ENCODE results near the gene DSG4. TPM values are rescaled to one million over a fixed set of nuclear protein-coding genes. Genes with fewer than 3 reads are reported as not detected.

DSG4 gene
- total RNA-seq, 2 donors from 2014 or later = not detected

DNA sequence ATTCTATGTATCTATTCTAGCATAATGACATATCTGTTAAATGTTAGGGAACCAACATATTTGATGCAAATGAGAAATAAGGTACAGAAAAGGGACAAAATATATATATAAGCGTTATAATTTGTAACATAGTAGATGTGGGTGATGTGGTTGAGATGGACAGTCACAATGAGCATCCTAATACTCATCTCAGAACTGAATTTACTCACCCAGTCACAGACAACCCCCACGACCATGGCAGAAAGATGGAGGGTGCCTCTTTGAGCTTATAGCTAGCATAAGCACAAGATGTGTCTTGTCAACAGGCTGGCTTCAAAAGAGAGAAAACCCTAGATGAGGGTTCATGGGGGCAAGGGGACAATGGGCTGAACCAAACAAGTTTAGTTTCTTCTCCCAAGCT lies 61.8 kb downstream of the DSG4 start:
- no peak overlapping the region for H3K27ac Mint-ChIP-seq

GRCh38 chr18:31439807-31440325 lies 63.3 kb downstream of the DSG4 start:
- no peak overlapping the region for H3K4me3 ChIP-seq (ENCODE audit: low read length)
- H3K9me3 ChIP-seq (ENCODE audit: control insufficient read depth, low read length) = no peaks in the 10 kb centered on the region
- no peak for TF ChIP-seq CTCF (conservative IDR thresholded peaks at IDR 0.05)
- no peak overlapping the region for H3K27ac ChIP-seq (ENCODE audit: low read depth, low read length)
- H3K4me1 Mint-ChIP-seq = no peaks in the 10 kb centered on the region
- H3K27me3 Mint-ChIP-seq (ENCODE audit: insufficient read depth) = no peaks in the 10 kb centered on the region
- H3K9ac ChIP-seq (ENCODE audit: extremely low read depth, low read length, poor library complexity, severe bottlenecking) = no peak overlapping the region
- DNase-seq = no peak
- WGBS, 2 experiments (ENCODE audit: insufficient coverage in 1 of 2, insufficient read length in 1 of 2) = 79 to 93% methylated on average over 2 to 6 of the region's 6 CpGs
- H3K4me3 Mint-ChIP-seq = no peak overlapping the region
- no peaks in the 10 kb centered on the region for H3K4me1 ChIP-seq (ENCODE audit: control insufficient read depth, insufficient read depth, low read length)
- no peaks in the 10 kb centered on the region for H3K27me3 ChIP-seq (ENCODE audit: control insufficient read depth, insufficient read depth, low read length, poor library complexity, severe bottlenecking)
- no peaks in the 10 kb centered on the region for H3K36me3 Mint-ChIP-seq (ENCODE audit: low read depth)
- no peaks in the 10 kb centered on the region for H3K36me3 ChIP-seq (ENCODE audit: control insufficient read depth, insufficient read depth, low read length)
- no peak overlapping the region for H3K27ac Mint-ChIP-seq
- H3K9me3 Mint-ChIP-seq = no peaks in the 10 kb centered on the region

More for the DNA sequence above, 61.8 kb downstream of the DSG4 start:
- Histone ChIP-seq H3K9me3 (ENCODE audit: control insufficient read depth, low read length) (no peaks in the 10 kb centered on the region), H3K9ac (ENCODE audit: extremely low read depth, low read length, poor library complexity, severe bottlenecking) (no peak overlapping the region), H3K36me3 (ENCODE audit: control insufficient read depth, insufficient read depth, low read length) (no peaks in the 10 kb centered on the region), H3K27me3 (ENCODE audit: control insufficient read depth, insufficient read depth, low read length, poor library complexity, severe bottlenecking) (no peaks in the 10 kb centered on the region), H3K4me1 (ENCODE audit: control insufficient read depth, insufficient read depth, low read length) (no peaks in the 10 kb centered on the region), H3K4me3 (ENCODE audit: low read length) (no peak overlapping the region), H3K27ac (ENCODE audit: low read depth, low read length) (no peak overlapping the region)
- H3K4me3 Mint-ChIP-seq = no peak overlapping the region
- no peak for TF ChIP-seq CTCF (conservative IDR thresholded peaks at IDR 0.05)
- WGBS, 2 experiments (ENCODE audit: insufficient coverage in 1 of 2, insufficient read length in 1 of 2) = 92% methylated on average over 2 of the region's 2 CpGs; no CpG with 5 or more reads in 1 of the 2 experiments
- peaks cover 2% of the 10 kb centered on the region for H3K9me3 Mint-ChIP-seq
- H3K27me3 Mint-ChIP-seq (ENCODE audit: insufficient read depth) = no peaks in the 10 kb centered on the region
- H3K36me3 Mint-ChIP-seq (ENCODE audit: low read depth) = no peaks in the 10 kb centered on the region
- DNase-seq = no peak
- H3K4me1 Mint-ChIP-seq = no peaks in the 10 kb centered on the region

DNA sequence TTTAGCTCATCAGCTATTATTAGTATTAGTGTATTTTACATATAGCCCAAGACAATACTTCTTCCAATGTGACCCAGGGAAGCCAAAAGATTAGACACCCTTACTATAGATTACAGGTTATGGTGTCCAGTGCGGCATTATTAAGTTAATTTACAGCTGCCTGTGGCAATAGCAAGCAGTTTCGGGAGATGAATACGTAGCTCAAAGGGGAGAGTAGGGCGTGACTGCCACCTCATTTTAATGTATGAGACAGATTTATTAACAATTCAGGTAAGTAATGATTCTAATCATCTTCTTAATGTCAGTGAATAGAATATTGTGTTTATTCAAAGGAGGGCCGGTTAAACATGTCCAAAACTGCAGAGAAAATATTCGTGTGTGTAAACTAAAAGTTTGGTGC lies 64.2 kb downstream of the DSG4 start:
- H3K9me3 Mint-ChIP-seq = no peaks in the 10 kb centered on the region
- Histone ChIP-seq H3K36me3 (ENCODE audit: control insufficient read depth, insufficient read depth, low read length) (no peaks in the 10 kb centered on the region), H3K4me1 (ENCODE audit: control insufficient read depth, insufficient read depth, low read length) (no peaks in the 10 kb centered on the region), H3K9me3 (ENCODE audit: control insufficient read depth, low read length) (no peaks in the 10 kb centered on the region), H3K27me3 (ENCODE audit: control insufficient read depth, insufficient read depth, low read length, poor library complexity, severe bottlenecking) (no peaks in the 10 kb centered on the region), H3K27ac (ENCODE audit: low read depth, low read length) (no peak overlapping the region), H3K4me3 (ENCODE audit: low read length) (no peak overlapping the region), H3K9ac (ENCODE audit: extremely low read depth, low read length, poor library complexity, severe bottlenecking) (no peak overlapping the region)
- H3K36me3 Mint-ChIP-seq (ENCODE audit: low read depth) = no peaks in the 10 kb centered on the region
- TF ChIP-seq CTCF (conservative IDR thresholded peaks at IDR 0.05) = no peak
- H3K27me3 Mint-ChIP-seq (ENCODE audit: insufficient read depth) = no peaks in the 10 kb centered on the region
- 90 to 94% methylated on average over 4 to 6 of the region's 6 CpGs for WGBS, 2 experiments (ENCODE audit: insufficient coverage in 1 of 2, insufficient read length in 1 of 2)
- no peak for DNase-seq
- no peak overlapping the region for H3K4me3 Mint-ChIP-seq
- no peaks in the 10 kb centered on the region for H3K4me1 Mint-ChIP-seq
- no peak overlapping the region for H3K27ac Mint-ChIP-seq
